Stimulated activated CD4-positive, alpha-beta T cell treated with anti-CD3 and anti-CD28 coated beads, TNF-alpha, amount 100 ng/mL, for 48 hours (primary cell): ENCODE results near the gene PEPD.

Experiments used
- DNase-seq, 3 donors: peaks; one replicate each; pipeline ENCODE4 v3.0.0-alpha.2; 2020; ENCODE audit warnings: low read depth in 3 of 3

The PEPD gene

GRCh38 chr19:33359581-33359980 is 162.0 kb downstream of the PEPD start:
- DNase-seq = no peak

GRCh38 chr19:33358408-33358807 is 163.2 kb downstream of the PEPD start:
- DNase-seq = no peak

GRCh38 chr19:33357556-33357955 is 164.0 kb downstream of the PEPD start:
- no peak for DNase-seq

GRCh38 chr19:33355535-33355934 is 166.1 kb downstream of the PEPD start:
- no peak for DNase-seq

GRCh38 chr19:33350538-33351309 is 170.9 kb downstream of the PEPD start:
- no peak for DNase-seq

- DNase-seq = no peak
These were observed 172.0 kb downstream of the PEPD start for GRCh38 chr19:33349319-33350289.

GRCh38 chr19:33348301-33349010 is 173.1 kb downstream of the PEPD start:
- no peak for DNase-seq

- DNase-seq = no peak
These were observed 174.3 kb downstream of the PEPD start for GRCh38 chr19:33347300-33347699.

GRCh38 chr19:33346665-33347064 is 174.9 kb downstream of the PEPD start:
- no peak for DNase-seq

GRCh38 chr19:33345163-33345562 is 176.4 kb downstream of the PEPD start:
- no peak for DNase-seq

- DNase-seq = no peak
These were observed 177.0 kb downstream of the PEPD start for GRCh38 chr19:33344573-33344925.

GRCh38 chr19:33343859-33344572 is 177.6 kb downstream of the PEPD start:
- DNase-seq = no peak

GRCh38 chr19:33343301-33343700 is 178.3 kb downstream of the PEPD start:
- DNase-seq = no peak

GRCh38 chr19:33340991-33341390 is 180.6 kb downstream of the PEPD start:
- DNase-seq = no peak

GRCh38 chr19:33339016-33339984 is 182.3 kb downstream of the PEPD start:
- no peak for DNase-seq
